Measurements from ENCODE around the gene LIMCH1.

DNA sequence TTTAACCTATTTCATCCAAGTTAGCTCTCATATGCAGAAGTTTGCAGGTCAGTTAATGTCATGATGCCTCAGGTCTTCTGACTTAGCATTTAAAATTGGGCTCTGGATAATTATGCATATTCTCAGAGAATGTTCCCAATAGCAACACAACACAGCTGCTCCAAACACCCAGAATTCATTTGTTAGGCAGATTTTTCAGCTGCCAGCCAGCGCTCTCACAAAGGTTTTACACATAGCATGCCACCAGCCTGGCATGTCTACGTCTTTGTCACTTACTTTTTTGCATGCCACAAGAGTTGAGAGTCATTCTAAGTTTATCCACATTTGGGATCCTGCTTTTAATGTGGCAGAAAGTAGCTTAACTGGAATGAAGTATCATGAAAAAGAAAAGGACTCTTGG, 84.8 kb downstream of the LIMCH1 start:
- TF ChIP-seq, protein P1, sequence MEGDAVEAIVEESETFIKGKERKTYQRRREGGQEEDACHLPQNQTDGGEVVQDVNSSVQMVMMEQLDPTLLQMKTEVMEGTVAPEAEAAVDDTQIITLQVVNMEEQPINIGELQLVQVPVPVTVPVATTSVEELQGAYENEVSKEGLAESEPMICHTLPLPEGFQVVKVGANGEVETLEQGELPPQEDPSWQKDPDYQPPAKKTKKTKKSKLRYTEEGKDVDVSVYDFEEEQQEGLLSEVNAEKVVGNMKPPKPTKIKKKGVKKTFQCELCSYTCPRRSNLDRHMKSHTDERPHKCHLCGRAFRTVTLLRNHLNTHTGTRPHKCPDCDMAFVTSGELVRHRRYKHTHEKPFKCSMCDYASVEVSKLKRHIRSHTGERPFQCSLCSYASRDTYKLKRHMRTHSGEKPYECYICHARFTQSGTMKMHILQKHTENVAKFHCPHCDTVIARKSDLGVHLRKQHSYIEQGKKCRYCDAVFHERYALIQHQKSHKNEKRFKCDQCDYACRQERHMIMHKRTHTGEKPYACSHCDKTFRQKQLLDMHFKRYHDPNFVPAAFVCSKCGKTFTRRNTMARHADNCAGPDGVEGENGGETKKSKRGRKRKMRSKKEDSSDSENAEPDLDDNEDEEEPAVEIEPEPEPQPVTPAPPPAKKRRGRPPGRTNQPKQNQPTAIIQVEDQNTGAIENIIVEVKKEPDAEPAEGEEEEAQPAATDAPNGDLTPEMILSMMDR (IDR thresholded peaks at IDR 0.05): no peak
- TF ChIP-seq POLR2A (IDR thresholded peaks at IDR 0.05): no peak
- TF ChIP-seq EP300 (IDR thresholded peaks at IDR 0.05): no peak
